Stimulated activated CD4-positive, alpha-beta T cell treated with anti-CD3 and anti-CD28 coated beads, Interleukin-1b, Interleukin-23, amount 100 ng/mL, for 24 hours (primary cell): ENCODE results near the gene DZANK1.
"Not testable (repeated sequence)": the region's sequence is repeated elsewhere in the genome, so short reads cannot be mapped to it uniquely, and the experiment has no call there.

Experiments
- DNase-seq, 4 experiments: peaks; one replicate each; pipeline ENCODE4 v3.0.0-alpha.2; 2020; ENCODE audit warnings: low read depth in 4 of 4, low spot score in 1 of 4

Gene DZANK1

GRCh38 chr20:18466894-18467730 lies at the start of gene DZANK1, which contains the start of gene POLR3F:
Gene DZANK1 (minus strand): TSS chr20:18467030. CDS start chr20:18465358, 1,672 bp downstream.
Gene POLR3F (plus strand): TSS chr20:18467390. CDS start chr20:18467507, 117 bp downstream.
- DNase-seq, result peak; percentile 81 to 94 (median 85)

- no peak for DNase-seq
Measured at GRCh38 chr20:18515973-18516372, 49.1 kb upstream of the DZANK1 start.

- no peak for DNase-seq
Measured at GRCh38 chr20:18514127-18514526, 47.3 kb upstream of the DZANK1 start.

GRCh38 chr20:18513208-18513607 lies 46.4 kb upstream of the DZANK1 start:
- no peak for DNase-seq

GRCh38 chr20:18511571-18511970 lies 44.7 kb upstream of the DZANK1 start:
- DNase-seq, result no peak

- peak; percentile 92 to 98 (median 95) for DNase-seq
Measured at GRCh38 chr20:18507218-18508191, 40.7 kb upstream of the DZANK1 start, which contains the start of gene SEC23B. Gene SEC23B (plus strand): TSS chr20:18507940. CDS start chr20:18510836, 2,896 bp downstream.

- no peak for DNase-seq
Measured at GRCh38 chr20:18506744-18507143, 39.9 kb upstream of the DZANK1 start.

GRCh38 chr20:18504479-18505060 lies 37.7 kb upstream of the DZANK1 start:
- DNase-seq, result no peak

- not testable (repeated sequence) for DNase-seq
Measured at GRCh38 chr20:18501672-18502071, 34.8 kb upstream of the DZANK1 start.

- DNase-seq, result no peak
Measured at GRCh38 chr20:18497603-18498002, 30.8 kb upstream of the DZANK1 start.

GRCh38 chr20:18496740-18497592 lies 30.1 kb upstream of the DZANK1 start, which contains the start of gene RBBP9:
Gene RBBP9 (minus strand): TSS chr20:18497225. CDS start chr20:18497167, 58 bp downstream.
- DNase-seq, result peak; percentile 45 to 75 (median 64)

- DNase-seq, result no peak
Measured at GRCh38 chr20:18496042-18496441, 29.2 kb upstream of the DZANK1 start.

GRCh38 chr20:18488301-18488700 lies 21.5 kb upstream of the DZANK1 start:
- no peak for DNase-seq

- no peak for DNase-seq
Measured at GRCh38 chr20:18481596-18481995, 14.8 kb upstream of the DZANK1 start.

GRCh38 chr20:18477821-18478220 lies 11.0 kb upstream of the DZANK1 start:
- no peak for DNase-seq

GRCh38 chr20:18477218-18477617 lies 10.4 kb upstream of the DZANK1 start:
- DNase-seq, result no peak

- no peak for DNase-seq
Measured at GRCh38 chr20:18466574-18466893, 296 bp downstream of the DZANK1 start.

GRCh38 chr20:18465536-18466200 lies 1.2 kb downstream of the DZANK1 start:
- DNase-seq, result no peak

- DNase-seq, result no peak
Measured at GRCh38 chr20:18456600-18456999, 10.2 kb downstream of the DZANK1 start.

GRCh38 chr20:18443886-18444285 lies 22.9 kb downstream of the DZANK1 start:
- no peak for DNase-seq
